IPS-20b (cell line): Measurements from ENCODE around the gene SIT1.
"Not testable (repeated sequence)": the region's sequence is repeated elsewhere in the genome, so short reads cannot be mapped to it uniquely, and the experiment has no call there.

Source experiments
- H3K27ac ChIP-seq: one replicate; pipeline ENCODE4 v1.5.1; 2013; ENCODE audit warnings: low read length
- H3K27me3 ChIP-seq: 2 replicates; pipeline ENCODE4 v1.6.1; 2013; ENCODE audit warnings: mild to moderate bottlenecking, low read length, inconsistent platforms; ENCODE audit not compliant: insufficient read depth
- H3K36me3 ChIP-seq: 2 replicates; pipeline ENCODE4 v1.6.1; 2013; ENCODE audit warnings: low read depth, mild to moderate bottlenecking, inconsistent platforms, low read length, moderate library complexity; ENCODE audit not compliant: insufficient read depth
- H3K4me1 ChIP-seq: 2 replicates; pipeline ENCODE4 v1.6.1; 2013; ENCODE audit warnings: mild to moderate bottlenecking, control low read depth, inconsistent platforms, low read length, moderate library complexity; ENCODE audit not compliant: insufficient read depth
- H3K4me3 ChIP-seq: 2 replicates; pipeline ENCODE4 v1.5.1; 2013; ENCODE audit warnings: mild to moderate bottlenecking, low read length, inconsistent platforms
- H3K9ac ChIP-seq: 2 replicates; pipeline ENCODE4 v1.6.1; 2013; ENCODE audit warnings: low read depth, mild to moderate bottlenecking, inconsistent platforms, low read length, moderate library complexity
- H3K9me3 ChIP-seq: 2 replicates; pipeline ENCODE4 v1.6.1; 2013; ENCODE audit warnings: mild to moderate bottlenecking, low read depth, low read length, inconsistent platforms; ENCODE audit not compliant: insufficient read depth

SIT1 gene

GRCh38 chr9:35619800-35620158 is 31.0 kb downstream of the SIT1 start:
- Histone ChIP-seq H3K27ac (no peak overlapping the region), H3K9me3 (no peaks in the 10 kb centered on the region), H3K36me3 (no peaks in the 10 kb centered on the region), H3K4me1 (peaks cover 3% of the 10 kb centered on the region; the same call in 1 of the 2 replicates), H3K27me3 (peaks cover 49% of the 10 kb centered on the region), H3K9ac (no peak overlapping the region), H3K4me3 (no peak overlapping the region)

GRCh38 chr9:35618854-35619799 is 31.6 kb downstream of the SIT1 start:
- H3K27ac ChIP-seq, result no peak overlapping the region
- no peak overlapping the region for H3K9ac ChIP-seq
- no peak overlapping the region for H3K4me3 ChIP-seq
- no peaks in the 10 kb centered on the region for H3K36me3 ChIP-seq
- peaks cover 56% of the 10 kb centered on the region for H3K27me3 ChIP-seq
- no peaks in the 10 kb centered on the region for H3K9me3 ChIP-seq
- H3K4me1 ChIP-seq, result peaks cover 3% of the 10 kb centered on the region; the same call in 1 of the 2 replicates

GRCh38 chr9:35618325-35618727 is 32.4 kb downstream of the SIT1 start, which contains the start of gene CD72:
CD72 (minus strand) TSS chr9:35618413; CDS start chr9:35618303, 110 bp downstream.
- Histone ChIP-seq H3K9ac (peak within 1 kb of the TSS; percentile 79), H3K36me3 (no peaks in the 10 kb centered on the region), H3K27me3 (peaks cover 56% of the 10 kb centered on the region), H3K4me1 (peaks cover 3% of the 10 kb centered on the region; the same call in 1 of the 2 replicates), H3K9me3 (no peaks in the 10 kb centered on the region), H3K4me3 (peak within 1 kb of the TSS; percentile 84), H3K27ac (no peak within 1 kb of the TSS)

GRCh38 chr9:35617548-35617947 is 33.2 kb downstream of the SIT1 start:
- Histone ChIP-seq H3K4me1 (peaks cover 3% of the 10 kb centered on the region; the same call in 1 of the 2 replicates), H3K9me3 (no peaks in the 10 kb centered on the region), H3K27me3 (peaks cover 56% of the 10 kb centered on the region), H3K9ac (peak overlapping the region; percentile 79), H3K27ac (no peak overlapping the region), H3K36me3 (no peaks in the 10 kb centered on the region), H3K4me3 (peak overlapping the region; percentile 84)

DNA sequence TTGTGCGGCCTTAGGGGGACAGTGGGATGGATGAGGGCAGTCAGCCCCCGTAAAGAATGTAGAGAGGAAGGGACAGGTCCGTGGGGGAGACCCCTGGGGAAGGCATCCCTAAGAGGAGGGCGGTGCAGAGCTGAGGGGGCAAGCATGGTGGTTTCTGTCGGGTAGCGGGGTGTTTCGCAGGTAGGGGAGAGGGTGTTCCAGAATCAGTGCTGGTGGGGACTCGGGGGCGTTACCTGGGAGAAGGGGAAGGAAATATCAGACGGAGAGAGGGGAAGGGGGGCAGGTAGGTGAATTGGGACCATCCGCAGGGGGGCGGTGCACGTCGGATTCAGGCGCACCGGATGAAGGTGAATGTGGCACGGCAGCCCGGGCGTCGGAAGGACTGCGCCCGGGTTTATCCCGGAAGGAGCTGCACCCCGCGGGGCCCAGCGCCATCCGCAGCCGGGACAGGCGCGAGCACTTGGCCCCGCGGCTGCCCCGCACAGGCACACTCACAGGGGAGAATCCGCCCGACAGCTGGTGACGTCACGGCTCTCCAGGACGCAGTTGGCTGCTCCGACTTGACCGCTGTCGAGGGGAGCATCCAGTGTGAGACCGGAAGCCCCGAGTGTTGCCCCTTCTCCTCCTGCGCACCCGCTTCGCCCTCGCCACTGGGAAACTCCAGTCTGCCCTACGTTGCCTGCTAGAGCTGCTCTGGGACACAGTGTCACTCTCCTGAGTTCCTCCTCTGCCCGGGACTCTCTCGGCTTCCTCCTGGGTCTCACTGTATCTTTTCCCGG is 33.9 kb downstream of the SIT1 start:
- Histone ChIP-seq H3K27ac (no peak overlapping the region), H3K27me3 (peaks cover 56% of the 10 kb centered on the region), H3K9me3 (no peaks in the 10 kb centered on the region), H3K9ac (peak overlapping the region; percentile 79), H3K36me3 (no peaks in the 10 kb centered on the region), H3K4me1 (peaks cover 3% of the 10 kb centered on the region; the same call in 1 of the 2 replicates), H3K4me3 (peak overlapping the region; percentile 84)

DNA sequence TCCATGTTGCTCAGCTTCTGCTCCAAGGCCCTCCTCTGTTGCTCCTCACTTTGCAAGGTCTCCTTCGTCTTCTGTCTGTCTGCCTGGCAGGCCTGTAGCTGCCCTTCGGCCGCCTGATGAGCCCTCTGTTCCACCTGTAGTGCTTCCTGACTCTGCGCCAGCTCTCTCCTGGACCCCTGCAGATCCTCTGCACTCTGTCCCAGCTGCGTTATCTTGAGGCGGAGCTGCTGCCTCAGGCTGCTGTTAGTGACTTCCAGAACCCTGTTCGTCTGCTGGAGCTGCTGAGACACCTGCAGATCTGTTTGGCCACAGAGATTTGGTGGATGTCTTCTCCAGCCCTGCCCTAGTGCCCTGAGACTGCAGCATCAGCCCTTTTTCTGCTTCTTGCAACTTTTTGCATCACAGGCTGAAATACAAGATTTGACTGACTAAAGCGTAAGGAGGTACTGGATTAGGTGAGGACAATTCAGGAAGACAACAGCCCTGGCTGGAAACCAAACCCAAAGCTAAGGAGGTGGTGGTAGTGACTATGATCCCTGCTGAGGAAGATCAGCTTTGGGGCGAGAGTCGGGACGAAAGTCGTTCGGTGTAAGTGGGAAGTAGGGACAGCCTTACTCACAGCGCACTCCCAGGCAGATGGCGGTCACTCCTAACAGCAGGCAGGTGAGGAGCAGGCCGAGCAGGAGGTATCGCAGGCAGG is 34.6 kb downstream of the SIT1 start:
- Histone ChIP-seq H3K4me3 (peak overlapping the region; percentile 84), H3K36me3 (no peaks in the 10 kb centered on the region), H3K9ac (peak overlapping the region; percentile 79; the same call in 1 of the 2 replicates), H3K4me1 (peaks cover 3% of the 10 kb centered on the region; the same call in 1 of the 2 replicates), H3K9me3 (no peaks in the 10 kb centered on the region), H3K27ac (no peak overlapping the region), H3K27me3 (peaks cover 56% of the 10 kb centered on the region)

GRCh38 chr9:35612843-35613242 is 37.9 kb downstream of the SIT1 start:
- Histone ChIP-seq H3K27ac (no peak overlapping the region), H3K27me3 (peaks cover 38% of the 10 kb centered on the region), H3K36me3 (peaks cover 22% of the 10 kb centered on the region), H3K4me1 (peaks cover 3% of the 10 kb centered on the region; the same call in 1 of the 2 replicates), H3K9ac (no peak overlapping the region), H3K4me3 (no peak overlapping the region), H3K9me3 (no peaks in the 10 kb centered on the region)

DNA sequence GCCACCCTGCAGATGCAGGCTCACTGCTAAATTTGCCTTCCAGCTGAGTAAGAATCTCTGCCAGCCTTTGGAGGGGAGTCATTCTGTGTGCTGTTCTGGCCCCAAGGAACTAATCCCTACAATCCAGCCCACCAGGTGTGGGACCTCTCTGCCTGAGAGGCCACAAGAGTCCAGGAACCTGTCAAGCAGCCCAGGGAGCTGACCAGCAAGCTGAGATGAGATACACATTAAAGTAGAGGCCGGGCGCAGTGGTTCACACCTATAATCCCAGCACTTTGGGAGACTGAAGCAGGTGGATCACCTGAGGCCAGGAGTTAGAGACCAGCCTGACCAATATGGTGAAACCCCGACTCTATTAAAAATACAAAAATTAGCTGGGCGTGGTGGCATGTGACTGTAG is 38.7 kb downstream of the SIT1 start:
- H3K9me3 ChIP-seq, H3K9ac ChIP-seq, H3K4me3 ChIP-seq, H3K4me1 ChIP-seq, H3K27ac ChIP-seq: not testable (repeated sequence)
- Histone ChIP-seq H3K27me3 (peaks cover 30% of the 10 kb centered on the region), H3K36me3 (peaks cover 30% of the 10 kb centered on the region)

- Histone ChIP-seq H3K27me3 (peaks cover 23% of the 10 kb centered on the region), H3K36me3 (peaks cover 32% of the 10 kb centered on the region), H3K4me3 (no peak overlapping the region), H3K4me1 (peaks cover 6% of the 10 kb centered on the region), H3K27ac (no peak overlapping the region), H3K9me3 (no peaks in the 10 kb centered on the region), H3K9ac (no peak overlapping the region)
Measured at GRCh38 chr9:35611230-35611797, 39.4 kb downstream of the SIT1 start.

DNA sequence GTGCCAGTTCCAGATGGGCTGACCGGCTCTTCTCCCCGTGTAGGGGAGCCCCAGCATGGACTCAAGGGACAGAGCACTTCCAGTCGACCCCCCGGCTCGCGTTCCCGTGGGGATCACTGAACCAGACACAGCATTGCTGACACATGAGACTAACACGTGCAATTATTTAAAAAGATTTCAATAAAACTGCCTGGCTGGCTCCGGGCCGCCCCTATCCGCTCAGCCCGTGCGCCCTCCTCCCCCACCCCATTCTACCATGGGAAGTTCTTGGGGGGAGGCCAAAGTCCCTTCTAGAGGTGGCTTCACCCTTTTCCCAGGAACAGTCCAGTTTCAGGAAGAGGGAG is 40.9 kb downstream of the SIT1 start:
- H3K4me1 ChIP-seq, result peaks cover 6% of the 10 kb centered on the region
- H3K27ac ChIP-seq, result no peak overlapping the region
- H3K27me3 ChIP-seq, result peaks cover 7% of the 10 kb centered on the region
- H3K9ac ChIP-seq, result no peak overlapping the region
- H3K9me3 ChIP-seq, result no peaks in the 10 kb centered on the region
- H3K36me3 ChIP-seq, result peaks cover 32% of the 10 kb centered on the region
- H3K4me3 ChIP-seq, result no peak overlapping the region
